Panc1 (cell line): ENCODE data around the gene INTS1. TPM values are rescaled to one million over a fixed set of nuclear protein-coding genes. Genes with fewer than 3 reads are reported as not detected.

Experiments
- ATAC-seq: fragments of 200-7000 bp; cut with Tn5 transposase; 2 replicates; pipeline ENCODE4 v1.9.1; 2020; ENCODE audit warnings: mild to moderate bottlenecking, moderate library complexity
- BruUV-seq: library from RNA; stranded (reverse); fragments of 400-500 nt; replicated peaks from 2 replicates; lab custom pipeline; 2021; lab: Mats Ljungman, UMichigan
- CTCF ChIA-PET: fragments of 300-600 bp; sonication (Branson Sonifier 250); formaldehyde crosslinking; loops from one replicate; lab custom pipeline; 2022; ENCODE audit warnings: antibody characterized with exemption; lab: Charles Lee
- POLR2A ChIA-PET: fragments of 300-600 bp; sonication (Branson Sonifier 250); formaldehyde crosslinking; loops from one replicate; lab custom pipeline; 2022; ENCODE audit warnings: antibody characterized with exemption; lab: Charles Lee
- DNase-seq: peaks from one replicate; pipeline ENCODE4 v3.0.0-alpha.2; 2010; ENCODE audit warnings: low read depth, low spot score
- H3K27ac ChIP-seq: 2 replicates; pipeline ENCODE4 v1.5.1; 2011; ENCODE audit warnings: mild to moderate bottlenecking, low read length, inconsistent platforms
- H3K27me3 ChIP-seq: fragments of 200-500 bp; sonication (Bioruptor generic); 2 replicates; pipeline ENCODE4 v1.6.0; 2014; ENCODE audit warnings: low read length, inconsistent platforms; ENCODE audit not compliant: control insufficient read depth, insufficient read depth
- H3K36me3 ChIP-seq: fragments of 200-500 bp; sonication (Bioruptor generic); 2 replicates; pipeline ENCODE4 v1.5.1; 2014; ENCODE audit warnings: inconsistent platforms, mild to moderate bottlenecking, low read length, moderate library complexity; ENCODE audit not compliant: control insufficient read depth, insufficient read depth
- H3K4me1 ChIP-seq: 2 replicates; pipeline ENCODE4 v1.5.1; 2011; ENCODE audit warnings: inconsistent platforms, mild to moderate bottlenecking, low read length, moderate library complexity; ENCODE audit not compliant: control insufficient read depth, insufficient read depth
- H3K4me3 ChIP-seq, 2 experiments: 2 replicates each; pipeline ENCODE4 v1.5.1; 2011 to 2012; ENCODE audit warnings: low read depth in 2 of 2, low read length in 2 of 2, mild to moderate bottlenecking in 2 of 2, inconsistent platforms in 1 of 2, moderate library complexity in 1 of 2
- H3K9me3 ChIP-seq: fragments of 200-500 bp; sonication (Bioruptor generic); 2 replicates; pipeline ENCODE4 v1.5.1; 2014; ENCODE audit warnings: low read depth, mild to moderate bottlenecking, inconsistent platforms, low read length, moderate library complexity; ENCODE audit not compliant: control insufficient read depth, insufficient read depth
- POLR2AphosphoS5 ChIP-seq: IDR thresholded peaks from 2 replicates; pipeline ENCODE4 v1.6.1; 2012; ENCODE audit warnings: mild to moderate bottlenecking, low read depth, low read length, moderate library complexity
- SIN3A ChIP-seq: IDR thresholded peaks from 2 replicates; pipeline ENCODE4 v1.6.1; 2012; ENCODE audit warnings: low read depth, mild to moderate bottlenecking, low read length, moderate library complexity, borderline replicate concordance; ENCODE audit not compliant: insufficient read depth
- TCF7L2 ChIP-seq: IDR thresholded peaks from 2 replicates; pipeline ENCODE4 v1.6.1; 2011; ENCODE audit warnings: mild to moderate bottlenecking, low read depth, low read length, inconsistent platforms
- in situ Hi-C: cut with HindIII; loops from 2 replicates; pipeline ENCODE4 v1.10.0; 2016; ENCODE audit warnings: low sequenced_read_pairs, low pct_unique_long_range_greater_than_20kb
- intact Hi-C: fragments of 100-400 bp; cut with micrococcal nuclease; formaldehyde crosslinking; loops from one replicate; pipeline ENCODE4 v1.10.0; 2022; ENCODE audit not compliant: unreplicated experiment
- total RNA-seq: library from RNA; stranded (reverse); gene quantifications from one replicate; pipeline ENCODE4 v1.2.1, GENCODE V29; 2021; ENCODE audit not compliant: unreplicated experiment
- TF ChIP-seq, protein P1 (sequence below): fragments of 450-650 bp; IDR thresholded peaks from 2 replicates; pipeline ENCODE4 v1.5.1; 2017; ENCODE audit warnings: mild to moderate bottlenecking
- TF ChIP-seq, protein P2 (sequence below), 2 experiments: IDR thresholded peaks; 2 replicates each; pipeline ENCODE4 v1.6.1; 2011 to 2012; ENCODE audit warnings: low read depth in 2 of 2, control low read depth in 1 of 2, low read length in 1 of 2, mild to moderate bottlenecking in 1 of 2, moderate library complexity in 1 of 2; ENCODE audit not compliant: insufficient read depth in 1 of 2

INTS1 gene
- total RNA-seq, 1 experiment from 2014 or later, result 173 TPM

DNA sequence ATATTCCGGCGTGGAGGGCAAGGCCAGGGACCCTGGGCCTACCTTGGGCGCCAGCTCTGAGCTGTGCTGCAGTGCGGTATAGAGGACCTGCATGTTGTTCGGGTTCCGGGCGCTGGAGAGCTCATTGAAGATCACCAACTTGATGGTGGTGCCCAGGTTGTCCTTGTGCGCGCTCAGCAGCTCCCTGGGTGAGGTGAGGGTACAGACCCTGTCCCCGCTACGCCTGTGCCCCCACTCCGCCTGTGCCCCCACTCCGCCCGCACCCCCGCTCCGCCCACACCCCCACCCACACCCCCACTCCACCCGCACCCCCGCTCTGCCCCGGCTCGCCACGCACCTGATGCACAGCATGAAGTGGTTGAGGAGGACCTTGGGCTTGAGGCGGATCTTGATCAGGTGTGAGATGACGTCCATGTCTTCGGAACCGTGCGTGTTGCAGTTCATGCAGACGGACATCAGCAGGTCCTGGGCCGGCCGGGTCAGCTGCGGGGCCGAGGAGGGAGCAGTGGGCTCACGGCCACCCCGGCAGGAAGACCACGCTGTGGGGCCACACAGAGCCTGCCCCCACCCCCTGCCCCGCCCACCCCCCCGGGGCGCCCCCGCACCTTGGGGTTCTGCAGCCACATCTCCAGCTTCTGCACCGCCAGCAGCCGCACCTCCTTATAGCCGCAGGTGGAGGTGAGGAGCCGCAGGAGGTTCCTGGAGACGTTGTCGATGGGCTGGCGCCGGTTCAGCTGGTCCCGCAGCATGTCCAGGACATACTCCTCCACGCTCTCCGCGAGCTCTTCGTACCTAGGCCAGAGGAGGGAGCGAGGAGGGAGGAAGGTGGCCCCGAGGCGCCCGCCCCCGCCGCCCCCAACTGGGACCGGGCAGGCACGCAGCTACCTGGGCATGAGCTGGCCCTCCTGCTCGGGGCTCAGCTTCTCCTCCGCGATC lies 5.6 kb downstream of the INTS1 start:
- no peak for ATAC-seq
- ChIA-PET POLR2A (no interaction called here), CTCF (no interaction called here)
- TF ChIP-seq SIN3A, result no peak
- TF ChIP-seq, protein P1, sequence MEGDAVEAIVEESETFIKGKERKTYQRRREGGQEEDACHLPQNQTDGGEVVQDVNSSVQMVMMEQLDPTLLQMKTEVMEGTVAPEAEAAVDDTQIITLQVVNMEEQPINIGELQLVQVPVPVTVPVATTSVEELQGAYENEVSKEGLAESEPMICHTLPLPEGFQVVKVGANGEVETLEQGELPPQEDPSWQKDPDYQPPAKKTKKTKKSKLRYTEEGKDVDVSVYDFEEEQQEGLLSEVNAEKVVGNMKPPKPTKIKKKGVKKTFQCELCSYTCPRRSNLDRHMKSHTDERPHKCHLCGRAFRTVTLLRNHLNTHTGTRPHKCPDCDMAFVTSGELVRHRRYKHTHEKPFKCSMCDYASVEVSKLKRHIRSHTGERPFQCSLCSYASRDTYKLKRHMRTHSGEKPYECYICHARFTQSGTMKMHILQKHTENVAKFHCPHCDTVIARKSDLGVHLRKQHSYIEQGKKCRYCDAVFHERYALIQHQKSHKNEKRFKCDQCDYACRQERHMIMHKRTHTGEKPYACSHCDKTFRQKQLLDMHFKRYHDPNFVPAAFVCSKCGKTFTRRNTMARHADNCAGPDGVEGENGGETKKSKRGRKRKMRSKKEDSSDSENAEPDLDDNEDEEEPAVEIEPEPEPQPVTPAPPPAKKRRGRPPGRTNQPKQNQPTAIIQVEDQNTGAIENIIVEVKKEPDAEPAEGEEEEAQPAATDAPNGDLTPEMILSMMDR, result no peak
- no peak for TF ChIP-seq POLR2AphosphoS5
- TF ChIP-seq, protein P2, sequence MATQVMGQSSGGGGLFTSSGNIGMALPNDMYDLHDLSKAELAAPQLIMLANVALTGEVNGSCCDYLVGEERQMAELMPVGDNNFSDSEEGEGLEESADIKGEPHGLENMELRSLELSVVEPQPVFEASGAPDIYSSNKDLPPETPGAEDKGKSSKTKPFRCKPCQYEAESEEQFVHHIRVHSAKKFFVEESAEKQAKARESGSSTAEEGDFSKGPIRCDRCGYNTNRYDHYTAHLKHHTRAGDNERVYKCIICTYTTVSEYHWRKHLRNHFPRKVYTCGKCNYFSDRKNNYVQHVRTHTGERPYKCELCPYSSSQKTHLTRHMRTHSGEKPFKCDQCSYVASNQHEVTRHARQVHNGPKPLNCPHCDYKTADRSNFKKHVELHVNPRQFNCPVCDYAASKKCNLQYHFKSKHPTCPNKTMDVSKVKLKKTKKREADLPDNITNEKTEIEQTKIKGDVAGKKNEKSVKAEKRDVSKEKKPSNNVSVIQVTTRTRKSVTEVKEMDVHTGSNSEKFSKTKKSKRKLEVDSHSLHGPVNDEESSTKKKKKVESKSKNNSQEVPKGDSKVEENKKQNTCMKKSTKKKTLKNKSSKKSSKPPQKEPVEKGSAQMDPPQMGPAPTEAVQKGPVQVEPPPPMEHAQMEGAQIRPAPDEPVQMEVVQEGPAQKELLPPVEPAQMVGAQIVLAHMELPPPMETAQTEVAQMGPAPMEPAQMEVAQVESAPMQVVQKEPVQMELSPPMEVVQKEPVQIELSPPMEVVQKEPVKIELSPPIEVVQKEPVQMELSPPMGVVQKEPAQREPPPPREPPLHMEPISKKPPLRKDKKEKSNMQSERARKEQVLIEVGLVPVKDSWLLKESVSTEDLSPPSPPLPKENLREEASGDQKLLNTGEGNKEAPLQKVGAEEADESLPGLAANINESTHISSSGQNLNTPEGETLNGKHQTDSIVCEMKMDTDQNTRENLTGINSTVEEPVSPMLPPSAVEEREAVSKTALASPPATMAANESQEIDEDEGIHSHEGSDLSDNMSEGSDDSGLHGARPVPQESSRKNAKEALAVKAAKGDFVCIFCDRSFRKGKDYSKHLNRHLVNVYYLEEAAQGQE (IDR thresholded peaks at IDR 0.05; ENCODE audit: insufficient read depth in 1 of 2, low read depth in 2 of 2, low read length in 1 of 2), result no peak
- TF ChIP-seq TCF7L2, result no peak
- Histone ChIP-seq H3K4me3 (no peak overlapping the region), H3K4me1 (peaks cover 13% of the 10 kb centered on the region), H3K27ac (no peak overlapping the region), H3K27me3 (no peaks in the 10 kb centered on the region), H3K36me3 (peaks cover 22% of the 10 kb centered on the region; the same call in 1 of the 2 replicates), H3K9me3 (no peaks in the 10 kb centered on the region)
- in situ Hi-C loops (no loop called here), intact Hi-C loops (no loop called here)
- no TSS peak for BruUV-seq
- DNase-seq, result no peak

DNA sequence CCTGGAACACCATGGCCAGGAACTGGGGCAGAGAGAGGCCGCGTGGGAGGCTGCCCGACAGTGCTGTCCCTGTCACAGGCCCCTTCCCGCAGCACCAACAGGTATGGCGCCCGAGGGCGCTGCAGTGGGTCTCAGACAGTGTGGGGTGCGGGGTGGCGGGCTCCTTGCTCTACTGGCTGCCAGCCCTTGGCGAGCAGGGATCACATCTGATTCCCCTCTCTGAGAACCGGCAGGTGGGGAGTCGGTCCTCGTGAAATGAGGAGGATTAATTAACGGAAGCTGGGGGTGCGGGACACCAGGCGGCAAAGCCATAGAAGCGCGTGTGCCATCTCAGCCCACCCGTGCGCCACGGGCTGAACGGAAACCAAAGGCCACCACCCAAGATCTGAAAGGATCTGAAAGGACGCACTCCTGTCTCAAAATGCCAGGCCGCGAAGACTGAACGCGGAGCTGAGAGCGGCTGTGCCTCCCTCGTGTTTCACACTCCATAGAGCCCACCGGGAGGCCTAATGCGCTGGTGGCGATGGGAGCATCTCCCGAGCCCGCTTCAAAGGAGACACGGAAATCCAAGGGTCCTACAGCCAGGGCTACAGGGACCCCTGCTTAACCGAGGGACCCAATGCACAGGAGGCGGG lies 6.8 kb downstream of the INTS1 start:
- intact Hi-C loops (no loop called here), in situ Hi-C loops (no loop called here)
- Histone ChIP-seq H3K9me3 (no peaks in the 10 kb centered on the region), H3K27me3 (no peaks in the 10 kb centered on the region), H3K36me3 (peaks cover 23% of the 10 kb centered on the region; the same call in 1 of the 2 replicates), H3K27ac (no peak overlapping the region), H3K4me3 (no peak overlapping the region), H3K4me1 (peaks cover 4% of the 10 kb centered on the region; the same call in 1 of the 2 replicates)
- ATAC-seq (no peak), DNase-seq (no peak)
- ChIA-PET POLR2A (no interaction called here), CTCF (interaction anchor here (0.5 kb wide), 1 partner anchor 9 kb away, joined by 3 read pairs; no protein-coding TSS in a partner anchor)
- BruUV-seq, result no TSS peak
- TF ChIP-seq POLR2AphosphoS5 (no peak), TCF7L2 (no peak), SIN3A (no peak)
- TF ChIP-seq, protein P2 (IDR thresholded peaks at IDR 0.05; ENCODE audit: insufficient read depth in 1 of 2, low read depth in 2 of 2, low read length in 1 of 2), result no peak
- TF ChIP-seq, protein P1, result no peak
